Measurements from ENCODE around the gene LARP4B. TPM values are rescaled to one million over a fixed set of nuclear protein-coding genes. Genes with fewer than 3 reads are reported as not detected.
"Not testable (repeated sequence)": the region's sequence is repeated elsewhere in the genome, so short reads cannot be mapped to it uniquely, and the experiment has no call there.

LARP4B gene
- total RNA-seq, 1 experiment from 2014 or later: 75.4 TPM

DNA sequence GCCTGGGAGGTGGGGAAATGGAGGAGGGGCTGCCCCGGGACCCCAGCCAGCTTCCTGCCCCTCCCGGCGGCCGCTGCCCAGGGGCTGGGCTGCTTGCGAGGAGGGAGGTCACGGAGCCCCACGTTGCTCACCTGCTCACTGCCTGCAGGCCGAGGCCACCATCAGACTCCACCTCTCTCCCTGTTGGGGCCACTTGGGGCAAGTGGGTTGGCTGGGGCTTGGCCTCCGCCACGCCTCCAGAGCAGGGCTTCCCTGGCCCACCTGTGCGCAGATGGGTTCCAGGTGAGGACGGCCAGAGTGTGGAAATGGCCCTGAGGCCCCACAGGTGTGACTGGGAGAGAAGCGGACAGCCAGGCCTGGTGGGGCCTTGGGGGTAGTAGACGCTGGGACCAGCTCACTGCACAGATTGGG, 159.3 kb downstream of the LARP4B start:
- peaks cover 8% of the 10 kb centered on the region; the same call in 1 of the 2 replicates for H3K9me3 ChIP-seq (ENCODE audit: low read length)
- H3K4me2 ChIP-seq (ENCODE audit: low read depth, low read length, poor library complexity, severe bottlenecking): no peak overlapping the region
- no peak overlapping the region for H3K9ac ChIP-seq (ENCODE audit: low read length)
- no peaks in the 10 kb centered on the region for H3K4me1 ChIP-seq (ENCODE audit: low read length)
- H3K9me2 ChIP-seq (replicated peaks; ENCODE audit: insufficient read depth, low read length): no peaks in the 10 kb centered on the region
- no peaks in the 10 kb centered on the region for H4K20me1 ChIP-seq (ENCODE audit: insufficient read depth, low read depth, low read length)
- 0 out of 2 replicates have a peak, but pooled peaks cover 2% of the 10 kb centered on the region for H3K27me3 ChIP-seq (ENCODE audit: low read length)
- no peak for DNase-seq
- H2AFZ ChIP-seq (ENCODE audit: low read length): no peak overlapping the region
- no peak overlapping the region for H3K27ac ChIP-seq (ENCODE audit: low read length)
- no peaks in the 10 kb centered on the region for H3K36me3 ChIP-seq (ENCODE audit: insufficient read depth, low read length)
- H3K79me2 ChIP-seq (ENCODE audit: low read length): no peaks in the 10 kb centered on the region
- H3K4me3 ChIP-seq (ENCODE audit: low read length): no peak overlapping the region

DNA sequence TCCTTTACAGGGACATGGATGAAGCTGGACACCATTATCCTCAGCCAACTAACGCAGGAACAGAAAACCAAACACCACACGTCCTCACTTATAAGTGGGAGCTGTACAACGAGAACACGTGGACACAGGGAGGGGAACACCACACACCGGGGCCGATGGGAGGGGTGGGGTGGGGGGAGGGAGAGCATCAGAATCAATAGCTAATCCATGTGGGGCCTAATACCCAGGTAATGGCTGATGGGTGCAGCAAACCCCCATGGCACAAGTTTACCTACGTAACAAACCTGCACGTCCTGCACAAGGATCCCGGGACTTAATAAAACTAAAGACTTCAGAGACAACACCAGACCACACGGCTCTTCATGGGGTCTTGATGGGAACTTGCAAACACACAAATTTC, 159.9 kb downstream of the LARP4B start:
- 0 out of 2 replicates have a peak, but pooled peaks cover 2% of the 10 kb centered on the region for H3K27me3 ChIP-seq (ENCODE audit: low read length)
- peaks cover 9% of the 10 kb centered on the region; the same call in 1 of the 2 replicates for H3K9me3 ChIP-seq (ENCODE audit: low read length)
- H4K20me1 ChIP-seq (ENCODE audit: insufficient read depth, low read depth, low read length): no peaks in the 10 kb centered on the region
- no peak overlapping the region for H3K27ac ChIP-seq (ENCODE audit: low read length)
- H3K9me2 ChIP-seq (replicated peaks; ENCODE audit: insufficient read depth, low read length): no peaks in the 10 kb centered on the region
- no peaks in the 10 kb centered on the region for H3K79me2 ChIP-seq (ENCODE audit: low read length)
- no peak for DNase-seq
- no peaks in the 10 kb centered on the region for H3K36me3 ChIP-seq (ENCODE audit: insufficient read depth, low read length)
- no peaks in the 10 kb centered on the region for H3K4me1 ChIP-seq (ENCODE audit: low read length)
- H3K4me2 ChIP-seq (ENCODE audit: low read depth, low read length, poor library complexity, severe bottlenecking): no peak overlapping the region
- no peak overlapping the region for H2AFZ ChIP-seq (ENCODE audit: low read length)
- no peak overlapping the region for H3K4me3 ChIP-seq (ENCODE audit: low read length)
- H3K9ac ChIP-seq (ENCODE audit: low read length): no peak overlapping the region

DNA sequence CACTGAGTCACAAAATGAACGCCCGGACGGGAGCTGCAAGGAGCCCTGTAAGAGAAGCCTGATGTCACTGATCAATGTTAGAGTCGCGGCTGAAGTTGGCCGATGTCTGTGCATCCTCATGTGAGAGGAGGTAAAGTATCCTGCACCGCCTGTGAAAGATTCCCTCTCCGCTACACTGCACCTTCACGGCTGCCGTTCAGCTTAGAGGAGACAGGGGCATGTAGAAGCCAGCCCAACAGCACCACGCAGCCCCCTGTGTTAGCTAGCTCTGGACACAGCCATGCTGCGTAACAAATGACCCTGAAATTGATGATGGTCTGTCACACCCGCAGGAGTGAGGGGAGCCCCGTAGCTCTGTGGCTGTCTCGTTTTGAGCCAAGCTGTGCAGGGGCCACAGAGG, 160.5 kb downstream of the LARP4B start:
- Histone ChIP-seq H2AFZ (ENCODE audit: low read length) (no peak overlapping the region), H3K4me2 (ENCODE audit: low read depth, low read length, poor library complexity, severe bottlenecking) (no peak overlapping the region), H3K79me2 (ENCODE audit: low read length) (no peaks in the 10 kb centered on the region), H3K4me3 (ENCODE audit: low read length) (no peak overlapping the region), H4K20me1 (ENCODE audit: insufficient read depth, low read depth, low read length) (no peaks in the 10 kb centered on the region), H3K4me1 (ENCODE audit: low read length) (no peaks in the 10 kb centered on the region), H3K9ac (ENCODE audit: low read length) (no peak overlapping the region), H3K36me3 (ENCODE audit: insufficient read depth, low read length) (no peaks in the 10 kb centered on the region), H3K27me3 (ENCODE audit: low read length) (0 out of 2 replicates have a peak, but pooled peaks cover 2% of the 10 kb centered on the region), H3K9me3 (ENCODE audit: low read length) (peaks cover 9% of the 10 kb centered on the region; the same call in 1 of the 2 replicates), H3K9me2 (replicated peaks; ENCODE audit: insufficient read depth, low read length) (no peaks in the 10 kb centered on the region), H3K27ac (ENCODE audit: low read length) (no peak overlapping the region)
- no peak for DNase-seq

DNA sequence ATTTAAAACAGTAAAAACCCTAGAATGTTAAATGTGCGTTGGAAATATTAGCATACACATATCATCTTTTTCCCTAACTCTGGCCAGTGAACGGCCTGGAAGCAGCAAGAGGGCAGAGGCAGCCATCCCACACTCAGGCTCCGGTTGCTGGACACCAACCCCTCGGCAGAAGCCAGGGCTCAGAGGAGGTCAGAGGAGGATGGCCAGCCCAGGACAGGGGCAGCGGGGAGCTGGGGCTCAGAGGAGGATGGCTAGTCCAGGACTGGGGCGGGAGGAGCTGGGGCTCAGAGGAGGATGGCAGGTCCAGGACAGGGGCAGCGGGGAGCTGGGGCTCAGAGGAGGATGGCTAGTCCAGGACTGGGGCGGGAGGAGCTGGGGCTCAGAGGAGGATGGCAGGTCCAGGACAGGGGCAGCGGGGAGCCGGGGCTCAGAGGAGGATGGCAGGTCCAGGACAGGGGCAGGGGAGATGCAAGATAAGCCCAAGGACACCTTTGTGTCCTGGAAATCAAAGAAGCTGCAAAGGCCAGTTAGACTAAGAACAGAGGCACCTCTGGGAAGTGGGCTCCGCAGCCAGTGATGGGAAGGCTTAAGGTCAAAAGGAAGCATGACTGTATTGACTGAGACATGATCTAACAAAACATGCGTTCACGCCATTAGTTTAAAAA, 161.3 kb downstream of the LARP4B start:
- not testable (repeated sequence) for H3K9me3 ChIP-seq (ENCODE audit: low read length); H2AFZ ChIP-seq (ENCODE audit: low read length); H3K27me3 ChIP-seq (ENCODE audit: low read length); H3K4me2 ChIP-seq (ENCODE audit: low read depth, low read length, poor library complexity, severe bottlenecking); H4K20me1 ChIP-seq (ENCODE audit: insufficient read depth, low read depth, low read length); H3K4me1 ChIP-seq (ENCODE audit: low read length); H3K4me3 ChIP-seq (ENCODE audit: low read length); H3K27ac ChIP-seq (ENCODE audit: low read length); H3K79me2 ChIP-seq (ENCODE audit: low read length); H3K9me2 ChIP-seq (replicated peaks; ENCODE audit: insufficient read depth, low read length); H3K9ac ChIP-seq (ENCODE audit: low read length); DNase-seq; H3K36me3 ChIP-seq (ENCODE audit: insufficient read depth, low read length)

GRCh38 chr10:767794-768193, 163.7 kb downstream of the LARP4B start:
- Histone ChIP-seq H3K27me3 (ENCODE audit: low read length) (0 out of 2 replicates have a peak, but pooled peaks cover 2% of the 10 kb centered on the region), H2AFZ (ENCODE audit: low read length) (no peak overlapping the region), H3K9ac (ENCODE audit: low read length) (no peak overlapping the region), H3K36me3 (ENCODE audit: insufficient read depth, low read length) (no peaks in the 10 kb centered on the region), H3K4me3 (ENCODE audit: low read length) (no peak overlapping the region), H3K79me2 (ENCODE audit: low read length) (no peaks in the 10 kb centered on the region), H4K20me1 (ENCODE audit: insufficient read depth, low read depth, low read length) (no peaks in the 10 kb centered on the region), H3K4me2 (ENCODE audit: low read depth, low read length, poor library complexity, severe bottlenecking) (no peak overlapping the region), H3K27ac (ENCODE audit: low read length) (no peak overlapping the region), H3K4me1 (ENCODE audit: low read length) (no peaks in the 10 kb centered on the region), H3K9me3 (ENCODE audit: low read length) (peaks cover 11% of the 10 kb centered on the region; the same call in 1 of the 2 replicates), H3K9me2 (replicated peaks; ENCODE audit: insufficient read depth, low read length) (no peaks in the 10 kb centered on the region)
- DNase-seq: no peak

- no peaks in the 10 kb centered on the region for H3K36me3 ChIP-seq (ENCODE audit: insufficient read depth, low read length)
- no peaks in the 10 kb centered on the region for H3K9me2 ChIP-seq (replicated peaks; ENCODE audit: insufficient read depth, low read length)
- H4K20me1 ChIP-seq (ENCODE audit: insufficient read depth, low read depth, low read length): no peaks in the 10 kb centered on the region
- H3K9ac ChIP-seq (ENCODE audit: low read length): no peak overlapping the region
- peaks cover 11% of the 10 kb centered on the region; the same call in 1 of the 2 replicates for H3K9me3 ChIP-seq (ENCODE audit: low read length)
- H3K27me3 ChIP-seq (ENCODE audit: low read length): 0 out of 2 replicates have a peak, but pooled peaks cover 2% of the 10 kb centered on the region
- H2AFZ ChIP-seq (ENCODE audit: low read length): no peak overlapping the region
- no peak overlapping the region for H3K4me3 ChIP-seq (ENCODE audit: low read length)
- H3K27ac ChIP-seq (ENCODE audit: low read length): no peak overlapping the region
- H3K4me2 ChIP-seq (ENCODE audit: low read depth, low read length, poor library complexity, severe bottlenecking): no peak overlapping the region
- no peaks in the 10 kb centered on the region for H3K4me1 ChIP-seq (ENCODE audit: low read length)
- H3K79me2 ChIP-seq (ENCODE audit: low read length): no peaks in the 10 kb centered on the region
- DNase-seq: no peak
These were observed 164.3 kb downstream of the LARP4B start for GRCh38 chr10:767211-767610.

GRCh38 chr10:761376-761775, 170.1 kb downstream of the LARP4B start:
- Histone ChIP-seq H3K27me3 (ENCODE audit: low read length) (0 out of 2 replicates have a peak, but pooled peaks cover 3% of the 10 kb centered on the region), H3K9me3 (ENCODE audit: low read length) (peaks cover 16% of the 10 kb centered on the region)
- DNase-seq: no peak

DNA sequence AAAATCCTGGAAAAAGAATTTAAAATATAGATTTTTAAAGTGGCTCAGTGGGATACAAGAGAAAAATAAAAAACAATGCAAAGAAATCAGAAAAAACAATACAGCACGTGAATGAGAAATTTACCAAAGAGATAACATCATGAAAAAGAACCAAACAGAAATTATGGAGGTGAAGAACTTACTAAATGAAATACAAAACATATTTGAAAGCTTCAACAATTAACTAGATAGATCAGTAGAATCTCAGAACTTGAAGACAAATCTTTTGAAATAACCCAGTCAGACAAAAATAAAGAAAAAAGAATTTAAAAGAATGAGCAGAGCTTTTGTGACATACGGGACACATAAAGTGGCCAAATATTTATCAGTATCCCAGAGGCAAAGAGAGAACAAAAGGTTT, 170.9 kb downstream of the LARP4B start:
- 0 out of 2 replicates have a peak, but pooled peaks cover 3% of the 10 kb centered on the region for H3K27me3 ChIP-seq (ENCODE audit: low read length)
- peaks cover 16% of the 10 kb centered on the region for H3K9me3 ChIP-seq (ENCODE audit: low read length)
- H3K9me2 ChIP-seq (replicated peaks; ENCODE audit: insufficient read depth, low read length): no peaks in the 10 kb centered on the region
- no peak overlapping the region for H3K4me3 ChIP-seq (ENCODE audit: low read length)
- DNase-seq: no peak
- H3K27ac ChIP-seq (ENCODE audit: low read length): no peak overlapping the region
- no peaks in the 10 kb centered on the region for H3K4me1 ChIP-seq (ENCODE audit: low read length)
- H3K9ac ChIP-seq (ENCODE audit: low read length): no peak overlapping the region
- H3K4me2 ChIP-seq (ENCODE audit: low read depth, low read length, poor library complexity, severe bottlenecking): no peak overlapping the region
- no peaks in the 10 kb centered on the region for H3K36me3 ChIP-seq (ENCODE audit: insufficient read depth, low read length)
- H2AFZ ChIP-seq (ENCODE audit: low read length): no peak overlapping the region
- no peaks in the 10 kb centered on the region for H3K79me2 ChIP-seq (ENCODE audit: low read length)
- H4K20me1 ChIP-seq (ENCODE audit: insufficient read depth, low read depth, low read length): no peaks in the 10 kb centered on the region

More at GRCh38 chr10:761376-761775, 170.1 kb downstream of the LARP4B start:
- no peak overlapping the region for H2AFZ ChIP-seq (ENCODE audit: low read length)
- no peak overlapping the region for H3K4me2 ChIP-seq (ENCODE audit: low read depth, low read length, poor library complexity, severe bottlenecking)
- no peaks in the 10 kb centered on the region for H3K4me1 ChIP-seq (ENCODE audit: low read length)
- H3K36me3 ChIP-seq (ENCODE audit: insufficient read depth, low read length): no peaks in the 10 kb centered on the region
- H3K9me2 ChIP-seq (replicated peaks; ENCODE audit: insufficient read depth, low read length): no peaks in the 10 kb centered on the region
- no peaks in the 10 kb centered on the region for H3K79me2 ChIP-seq (ENCODE audit: low read length)
- no peak overlapping the region for H3K9ac ChIP-seq (ENCODE audit: low read length)
- H3K4me3 ChIP-seq (ENCODE audit: low read length): no peak overlapping the region
- no peak overlapping the region for H3K27ac ChIP-seq (ENCODE audit: low read length)
- no peaks in the 10 kb centered on the region for H4K20me1 ChIP-seq (ENCODE audit: insufficient read depth, low read depth, low read length)
